IMR-90 (cell line): ENCODE measurements around the gene WDR81. TPM values are rescaled to one million over a fixed set of nuclear protein-coding genes. Genes with fewer than 3 reads are reported as not detected.
A peak's percentile ranks its signal among the peaks of the same experiment; 100 is the strongest.

Experiments used
- ATAC-seq: fragments of 200-7000 bp; cut with Tn5 transposase; 2 replicates; pipeline ENCODE4 v1.9.1; 2020; ENCODE audit warnings: low read depth, mild to moderate bottlenecking, moderate library complexity
- BruUV-seq: library from RNA; stranded (reverse); fragments of 400-500 nt; replicated peaks from 2 replicates; lab custom pipeline; 2021; lab: Mats Ljungman, UMichigan
- CTCF ChIA-PET: fragments of 300-600 bp; formaldehyde crosslinking; extraction: SDS; loops from one replicate; lab custom pipeline; 2021; ENCODE audit warnings: antibody characterized with exemption; lab: Yijun Ruan, JAX
- POLR2A ChIA-PET: fragments of 300-600 bp; sonication (Branson Sonifier 250); formaldehyde crosslinking; loops from one replicate; lab custom pipeline; 2022; ENCODE audit warnings: antibody characterized with exemption; ENCODE audit not compliant: unreplicated experiment; lab: Charles Lee
- DNase-seq: peaks from one replicate; pipeline ENCODE4 v3.0.0; 2013
- H2AFZ ChIP-seq: replicated peaks from 2 replicates; pipeline ENCODE3; 2013; ENCODE audit warnings: low read length, mild to moderate bottlenecking; ENCODE audit not compliant: poor library complexity
- H2AK5ac ChIP-seq: 2 replicates; pipeline ENCODE4 v1.6.1; 2013; ENCODE audit warnings: low read depth, low read length, inconsistent platforms
- H2AK9ac ChIP-seq: replicated peaks from 2 replicates; pipeline ENCODE3; 2013; ENCODE audit warnings: mild to moderate bottlenecking, low read depth, low read length, moderate library complexity; ENCODE audit not compliant: poor library complexity
- H2BK120ac ChIP-seq: 2 replicates; pipeline ENCODE4 v1.6.1; 2013; ENCODE audit warnings: low read depth, low read length, inconsistent platforms
- H2BK15ac ChIP-seq: 3 replicates; pipeline ENCODE4 v1.6.1; 2013; ENCODE audit warnings: low read depth, low read length, inconsistent platforms
- H2BK20ac ChIP-seq: 2 replicates; pipeline ENCODE4 v1.6.1; 2013; ENCODE audit warnings: low read depth, mild to moderate bottlenecking, inconsistent platforms, low read length, moderate library complexity
- H2BK5ac ChIP-seq: 2 replicates; pipeline ENCODE4 v1.6.1; 2013; ENCODE audit warnings: mild to moderate bottlenecking, low read depth, low read length, inconsistent platforms; ENCODE audit not compliant: poor library complexity, severe bottlenecking
- H3K14ac ChIP-seq: replicated peaks from 2 replicates; pipeline ENCODE4 v1.6.1; 2013; ENCODE audit warnings: low read depth, low read length, inconsistent platforms
- H3K18ac ChIP-seq: 2 replicates; pipeline ENCODE4 v1.6.1; 2013; ENCODE audit warnings: low read depth, low read length, control low read depth
- H3K23ac ChIP-seq: 2 replicates; pipeline ENCODE4 v1.6.1; 2013; ENCODE audit warnings: low read depth, low read length, inconsistent platforms
- H3K27ac ChIP-seq: 2 replicates; pipeline ENCODE4 v1.5.1; 2013; ENCODE audit warnings: mild to moderate bottlenecking, control low read depth, low read length; ENCODE audit not compliant: insufficient read depth
- H3K27me3 ChIP-seq: 2 replicates; pipeline ENCODE4 v1.6.1; 2013; ENCODE audit warnings: low read length; ENCODE audit not compliant: control insufficient read depth, insufficient read depth
- H3K36me3 ChIP-seq: 2 replicates; pipeline ENCODE4 v1.6.1; 2013; ENCODE audit warnings: low read length, mixed read lengths; ENCODE audit not compliant: control insufficient read depth, insufficient read depth
- H3K4ac ChIP-seq: 2 replicates; pipeline ENCODE4 v1.6.1; 2013; ENCODE audit warnings: low read depth, low read length, inconsistent platforms
- H3K4me1 ChIP-seq: 2 replicates; pipeline ENCODE4 v1.6.1; 2013; ENCODE audit warnings: low read length, mixed read lengths; ENCODE audit not compliant: control insufficient read depth, insufficient read depth
- H3K4me2 ChIP-seq: 2 replicates; pipeline ENCODE4 v1.6.1; 2013; ENCODE audit warnings: low read depth, mild to moderate bottlenecking, control low read depth, low read length, moderate library complexity
- H3K4me3 ChIP-seq: 2 replicates; pipeline ENCODE4 v1.5.1; 2013; ENCODE audit warnings: low read depth, mild to moderate bottlenecking, control low read depth, low read length, moderate library complexity; ENCODE audit not compliant: insufficient read depth
- H3K56ac ChIP-seq: 2 replicates; pipeline ENCODE4 v1.6.1; 2013; ENCODE audit warnings: low read length, inconsistent platforms; ENCODE audit not compliant: insufficient read depth; ENCODE audit errors: extremely low read depth
- H3K79me1 ChIP-seq, 2 experiments: 2 replicates each; pipeline ENCODE4 v1.6.1; 2013; ENCODE audit warnings: low read length in 2 of 2, inconsistent platforms in 1 of 2, low read depth in 1 of 2
- H3K9ac ChIP-seq: 2 replicates; pipeline ENCODE4 v1.6.1; 2013; ENCODE audit warnings: low read depth, low read length, control low read depth
- H3K9me1 ChIP-seq: 2 replicates; pipeline ENCODE4 v1.6.1; 2013; ENCODE audit warnings: low read length, inconsistent platforms; ENCODE audit not compliant: insufficient read depth
- H3K9me3 ChIP-seq: 2 replicates; pipeline ENCODE4 v1.6.1; 2013; ENCODE audit warnings: low read length; ENCODE audit not compliant: control insufficient read depth, insufficient read depth
- H4K20me1 ChIP-seq: 2 replicates; pipeline ENCODE4 v1.6.1; 2013; ENCODE audit warnings: low read length, inconsistent platforms; ENCODE audit not compliant: insufficient read depth
- H4K5ac ChIP-seq: 2 replicates; pipeline ENCODE4 v1.6.1; 2013; ENCODE audit warnings: mild to moderate bottlenecking, low read depth, low read length, control low read depth
- H4K8ac ChIP-seq, 2 experiments: 2 replicates each; pipeline ENCODE4 v1.6.1; 2013; ENCODE audit warnings: low read depth in 2 of 2, low read length in 2 of 2, control low read depth in 1 of 2, inconsistent platforms in 1 of 2
- H4K91ac ChIP-seq: 2 replicates; pipeline ENCODE4 v1.6.1; 2013; ENCODE audit warnings: low read depth, low read length, inconsistent platforms; ENCODE audit not compliant: insufficient read depth
- BHLHE40 ChIP-seq: fragments of 150-350 bp; IDR thresholded peaks from 2 replicates; pipeline ENCODE4 v1.6.1; 2016; ENCODE audit warnings: mild to moderate bottlenecking, low read depth, low read length
- CTCF ChIP-seq: conservative IDR thresholded peaks from 2 replicates; pipeline ENCODE4 v1.5.1; 2012; ENCODE audit warnings: mild to moderate bottlenecking, low read depth, low read length, improper control_type of control experiment
- FOS ChIP-seq: fragments of 150-350 bp; IDR thresholded peaks from 2 replicates; pipeline ENCODE4 v1.6.1; 2016; ENCODE audit warnings: low read depth, low read length
- MAFK ChIP-seq: IDR thresholded peaks from 2 replicates; pipeline ENCODE4 v1.6.1; 2012; ENCODE audit warnings: low read depth, low read length, improper control_type of control experiment
- MAZ ChIP-seq: IDR thresholded peaks from 2 replicates; pipeline ENCODE4 v1.6.1; 2012; ENCODE audit warnings: low read depth, mild to moderate bottlenecking, low read length, improper control_type of control experiment, moderate library complexity, borderline replicate concordance
- MXI1 ChIP-seq: IDR thresholded peaks from 2 replicates; pipeline ENCODE4 v1.6.1; 2012; ENCODE audit warnings: low read depth, mild to moderate bottlenecking, low read length, moderate library complexity, borderline replicate concordance
- POLR2A ChIP-seq: IDR thresholded peaks from 2 replicates; pipeline ENCODE4 v1.6.1; 2012; ENCODE audit warnings: mild to moderate bottlenecking, low read depth, low read length
- RCOR1 ChIP-seq: IDR thresholded peaks from 2 replicates; pipeline ENCODE4 v1.6.1; 2012; ENCODE audit warnings: mild to moderate bottlenecking, low read length, improper control_type of control experiment; ENCODE audit not compliant: insufficient replicate concordance
- RFX5 ChIP-seq: IDR thresholded peaks from 2 replicates; pipeline ENCODE4 v1.8.0; 2012; ENCODE audit warnings: low read depth, mild to moderate bottlenecking, low read length, moderate library complexity
- WGBS, 2 experiments: methylation state at CpG; one replicate each; pipeline versions ENCODE4 v1.1.5 to v1.1.7; 2013; ENCODE audit warnings: missing lambda C conversion rate in 2 of 2; ENCODE audit not compliant: insufficient read length in 1 of 2; ENCODE audit errors: extremely low coverage in 2 of 2; 5-methylcytosine and 5-hydroxymethylcytosine counted together
- dilution Hi-C: fragments of 300-500 bp; cut with HindIII; formaldehyde crosslinking; loops from one replicate; pipeline ENCODE4 v1.14.3; 2018; ENCODE audit warnings: low sequenced_read_pairs; ENCODE audit not compliant: unreplicated experiment
- in situ Hi-C: fragments of 300-500 bp; cut with MboI; formaldehyde crosslinking; loops from 3 replicates; pipeline ENCODE4 v1.14.3; 2019; ENCODE audit warnings: low sequenced_read_pairs, inconsistent platforms, mixed read lengths
- intact Hi-C: fragments of 100-400 bp; cut with micrococcal nuclease; formaldehyde crosslinking; loops from 2 replicates; pipeline ENCODE4 v1.10.0; 2022
- polyA plus RNA-seq, 3 experiments: library from polyadenylated mRNA; depleted of rRNA; stranded (reverse); fragments of >200 nt; gene quantifications; 2 replicates each; pipeline ENCODE4 v1.2.3, GENCODE V29; 2012; ENCODE audit warnings: low replicate concordance in 1 of 3
- total RNA-seq: library from RNA; depleted of rRNA; stranded (reverse); fragments of >200 nt; gene quantifications from 2 replicates; pipeline ENCODE4 v1.2.3, GENCODE V29; 2012
- TF ChIP-seq, protein P1 (sequence below): fragments of 150-350 bp; IDR thresholded peaks from 2 replicates; pipeline ENCODE4 v1.6.1; 2017; ENCODE audit warnings: mild to moderate bottlenecking, antibody characterized with exemption, low read length, low read depth

Gene WDR81
- total and polyA plus RNA-seq, 2 of the 4 experiments (the other 2 are of a cell fraction): 3.0 to 8.4 TPM

GRCh38 chr17:1715803-1716075 is 8.8 kb upstream of the WDR81 start:
- Histone ChIP-seq H3K4me1 (peaks cover 25% of the 10 kb centered on the region), H4K91ac (peak overlapping the region; percentile 82), H3K56ac (peak overlapping the region; percentile 73; the same call in 1 of the 2 replicates), H3K9ac (peak overlapping the region; percentile 92), H3K18ac (no peak overlapping the region; the same call in 1 of the 2 replicates), H3K79me1 (peaks cover 0 to 56% of the 10 kb centered on the region in 2 experiments; a peak in 2 of 4 replicates), H3K27me3 (no peaks in the 10 kb centered on the region), H3K9me3 (no peaks in the 10 kb centered on the region), H2BK20ac (no peak overlapping the region), H3K27ac (peak overlapping the region; percentile 98), H2AK9ac (peak overlapping the region; percentile 99), H2BK120ac (peak overlapping the region; percentile 60; the same call in 1 of the 2 replicates), H3K4me3 (peak overlapping the region; percentile 78), H2BK15ac (no peak overlapping the region), H4K5ac (no peak overlapping the region), H4K8ac (peak overlapping the region in 1 of 2 experiments; percentile 68; a peak in 2 of 4 replicates), H3K36me3 (peaks cover 32% of the 10 kb centered on the region), H2AK5ac (peak overlapping the region; percentile 85), H3K23ac (peak overlapping the region; percentile 58; the same call in 1 of the 2 replicates), H4K20me1 (peaks cover 48% of the 10 kb centered on the region), H3K4me2 (no peak overlapping the region), H3K4ac (peak overlapping the region; percentile 76), H3K9me1 (peaks cover 12% of the 10 kb centered on the region), H3K14ac (peak overlapping the region; percentile 94), H2BK5ac (peak overlapping the region; percentile 96), H2AFZ (peak overlapping the region; percentile 75)
- ATAC-seq: no peak
- dilution Hi-C loops: no loop called here
- POLR2A ChIA-PET: interaction anchor here (0.6 to 2.2 kb wide), 4 partner anchors 68 to 498 kb away, joined by 4 to 11 read pairs (median 4); partner anchors contain the start of genes RPA1 and SMYD4
- no TSS peak for BruUV-seq
- no CpG with 5 or more reads among the region's 23 CpGs for WGBS, 2 experiments
- DNase-seq: no peak
- CTCF ChIA-PET: interaction anchor here (1.0 kb wide), 1 partner anchor 66 kb away, joined by 5 read pairs; the partner anchor contains the start of gene RILP
- TF ChIP-seq CTCF: no peak
- TF ChIP-seq, protein P1, sequence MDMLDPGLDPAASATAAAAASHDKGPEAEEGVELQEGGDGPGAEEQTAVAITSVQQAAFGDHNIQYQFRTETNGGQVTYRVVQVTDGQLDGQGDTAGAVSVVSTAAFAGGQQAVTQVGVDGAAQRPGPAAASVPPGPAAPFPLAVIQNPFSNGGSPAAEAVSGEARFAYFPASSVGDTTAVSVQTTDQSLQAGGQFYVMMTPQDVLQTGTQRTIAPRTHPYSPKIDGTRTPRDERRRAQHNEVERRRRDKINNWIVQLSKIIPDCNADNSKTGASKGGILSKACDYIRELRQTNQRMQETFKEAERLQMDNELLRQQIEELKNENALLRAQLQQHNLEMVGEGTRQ: no peak
- no peak for TF ChIP-seq POLR2A
- no peak for TF ChIP-seq RCOR1
- no peak for TF ChIP-seq BHLHE40
- no peak for TF ChIP-seq FOS
- no peak for TF ChIP-seq RFX5
- no peak for TF ChIP-seq MAFK
- no peak for TF ChIP-seq MXI1
- no peak for TF ChIP-seq MAZ
- in situ Hi-C loops: loop anchor here (25.0 kb wide), 1 partner anchor 322 kb away; the partner anchor contains the start of genes DPH1, OVCA2 and RTN4RL1
- intact Hi-C loops: loop anchor here (2.0 to 5.0 kb wide), 3 partner anchors 31 to 327 kb away; partner anchors contain the start of genes OVCA2, PRPF8 and SMYD4
